Naive thymus-derived CD4-positive, alpha-beta T cell (primary cell): ENCODE measurements around the gene OXCT1. TPM values are rescaled to one million over a fixed set of nuclear protein-coding genes. Genes with fewer than 3 reads are reported as not detected.
A peak's percentile ranks its signal among the peaks of the same experiment; 100 is the strongest.

Experiments used
- ATAC-seq: fragments of 150-1000 bp; cut with Tn5 transposase; 2 replicates; pipeline ENCODE4 v1.10.0; 2021; ENCODE audit warnings: mild to moderate bottlenecking, moderate library complexity
- CTCF ChIA-PET: fragments of 350-600 bp; sonication (Branson Sonifier 250); formaldehyde crosslinking; loops from one replicate; lab custom pipeline; 2021; ENCODE audit warnings: antibody characterized with exemption; lab: Charles Lee
- POLR2A ChIA-PET: fragments of 350-600 bp; sonication (Branson Sonifier 250); formaldehyde crosslinking; loops from one replicate; lab custom pipeline; 2021; ENCODE audit warnings: antibody characterized with exemption, inconsistent platforms; lab: Charles Lee
- DNase-seq, 9 donors: peaks; one replicate each; pipeline versions ENCODE4 v3.0.0 to v3.0.0-alpha.2; 2020 to 2022; ENCODE audit warnings: mixed read lengths in 1 of 9
- H3K27ac ChIP-seq: one replicate; pipeline ENCODE4 v1.7.0; 2013; ENCODE audit warnings: mild to moderate bottlenecking, low read depth, low read length, moderate library complexity
- H3K27me3 ChIP-seq, 2 donors: one replicate each; pipeline ENCODE4 v1.7.0; 2013; ENCODE audit warnings: low read length in 2 of 2, mild to moderate bottlenecking in 2 of 2, moderate library complexity in 2 of 2; ENCODE audit not compliant: control insufficient read depth in 2 of 2, insufficient read depth in 2 of 2
- H3K36me3 ChIP-seq, 3 experiments: 1 replicate in 2 of 3; 2 replicates in 1 of 3; pipeline ENCODE4 v1.7.0; 2013; ENCODE audit warnings: low read length in 3 of 3, mild to moderate bottlenecking in 3 of 3, moderate library complexity in 1 of 3; ENCODE audit not compliant: insufficient read depth in 3 of 3, control insufficient read depth in 2 of 3
- H3K4me1 ChIP-seq, 2 donors: one replicate each; pipeline ENCODE4 v1.7.0; 2013; ENCODE audit warnings: low read length in 2 of 2, mild to moderate bottlenecking in 2 of 2, moderate library complexity in 1 of 2; ENCODE audit not compliant: control insufficient read depth in 2 of 2, insufficient read depth in 2 of 2
- H3K4me3 ChIP-seq: 2 replicates; pipeline ENCODE4 v1.7.0; 2013; ENCODE audit warnings: mild to moderate bottlenecking, low read length
- H3K9me3 ChIP-seq, 3 experiments: 1 replicate in 2 of 3; 2 replicates in 1 of 3; pipeline ENCODE4 v1.7.0; 2013; ENCODE audit warnings: low read length in 3 of 3; ENCODE audit not compliant: control insufficient read depth in 2 of 3
- H3K27ac Mint-ChIP-seq, 9 donors: one replicate each; pipeline ENCODE4 v1.8.0; 2020 to 2022; ENCODE audit warnings: mixed read lengths in 9 of 9, mild to moderate bottlenecking in 8 of 9, moderate library complexity in 5 of 9, inconsistent platforms in 2 of 9
- H3K27me3 Mint-ChIP-seq, 5 donors: one replicate each; pipeline ENCODE4 v1.8.0; 2021 to 2022; ENCODE audit warnings: mixed read lengths in 5 of 5, mild to moderate bottlenecking in 1 of 5
- H3K36me3 Mint-ChIP-seq, 5 donors: one replicate each; pipeline ENCODE4 v1.8.0; 2020 to 2022; ENCODE audit warnings: mixed read lengths in 5 of 5, mild to moderate bottlenecking in 3 of 5, inconsistent platforms in 1 of 5
- H3K4me1 Mint-ChIP-seq, 7 donors: one replicate each; pipeline ENCODE4 v1.8.0; 2020 to 2022; ENCODE audit warnings: mixed read lengths in 7 of 7, mild to moderate bottlenecking in 3 of 7, inconsistent platforms in 1 of 7
- H3K4me3 Mint-ChIP-seq, 10 donors: one replicate each; pipeline ENCODE4 v1.8.0; 2020 to 2022; ENCODE audit warnings: mild to moderate bottlenecking in 10 of 10, mixed read lengths in 10 of 10, moderate library complexity in 6 of 10, inconsistent platforms in 2 of 10
- H3K9me3 Mint-ChIP-seq, 11 donors: one replicate each; pipeline ENCODE4 v1.8.0; 2020 to 2022; ENCODE audit warnings: mixed read lengths in 11 of 11, mild to moderate bottlenecking in 4 of 11, inconsistent platforms in 1 of 11, moderate library complexity in 1 of 11
- intact Hi-C, 2 donors: fragments of 100-400 bp; cut with micrococcal nuclease; formaldehyde crosslinking; loops; one replicate each; pipeline ENCODE4 v1.15.1; 2023
- polyA plus RNA-seq, 2 donors: library from polyadenylated mRNA; unstranded; fragments of 300-500 nt; fragmentation: Illumina TruSeq; gene quantifications; one replicate each; pipeline ENCODE4 v1.2.3, GENCODE V29; 2021
- total RNA-seq, 6 experiments: library from RNA in 5 of 6; stranded (reverse) in 5 of 6; gene quantifications; 1 replicate in 5 of 6; 2 replicates in 1 of 6; pipeline ENCODE4 v1.2.3 and lab custom pipeline; 2021 to 2026

Gene OXCT1
- total and polyA plus RNA-seq, 7 experiments from 2014 or later = 18.6 to 53.1 (median 30.0) TPM

DNA sequence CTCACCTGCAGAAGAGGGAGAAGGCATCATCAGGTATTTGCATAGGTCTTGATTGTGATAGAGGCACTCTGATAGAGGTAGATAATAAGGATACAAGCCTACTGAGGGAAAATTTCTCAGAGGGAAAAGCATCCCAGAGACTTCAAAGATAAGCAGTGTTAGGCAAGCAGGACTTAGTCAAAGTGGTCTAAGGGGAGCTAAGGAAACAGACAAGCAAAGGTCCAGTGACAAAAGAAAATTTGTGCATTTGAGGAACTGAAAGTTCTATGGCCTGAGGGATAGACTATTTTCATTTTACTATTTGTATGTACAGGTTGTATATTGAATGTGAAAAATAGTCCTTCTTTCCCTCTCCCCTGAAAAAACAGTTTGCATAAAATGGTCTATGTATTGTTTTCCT, 27.4 kb downstream of the OXCT1 start:
- no peak for ATAC-seq
- no peaks in the 10 kb centered on the region for H3K4me1 ChIP-seq
- H3K27ac Mint-ChIP-seq = no peak overlapping the region
- H3K27me3 ChIP-seq = no peaks in the 10 kb centered on the region
- no peaks in the 10 kb centered on the region for H3K9me3 Mint-ChIP-seq
- no peaks in the 10 kb centered on the region for H3K9me3 ChIP-seq
- peaks cover 0 to 37% (median 6%) of the 10 kb centered on the region in 5 donors for H3K36me3 Mint-ChIP-seq
- intact Hi-C loops = loop anchor here (1.0 to 5.0 kb wide), 5 partner anchors 9 to 146 kb away; no protein-coding TSS in a partner anchor
- H3K27me3 Mint-ChIP-seq = no peaks in the 10 kb centered on the region
- H3K4me3 ChIP-seq = no peak overlapping the region
- ChIA-PET CTCF (interaction anchor here (1.2 kb wide), 1 partner anchor 9 kb away, joined by 4 read pairs; no protein-coding TSS in a partner anchor), POLR2A (no interaction called here)
- H3K36me3 ChIP-seq = peaks cover 0 to 40% (median 0%) of the 10 kb centered on the region in 3 experiments
- no peak for DNase-seq
- H3K27ac ChIP-seq = no peak overlapping the region
- H3K4me3 Mint-ChIP-seq = no peak overlapping the region
- H3K4me1 Mint-ChIP-seq = peaks cover 0 to 11% (median 5%) of the 10 kb centered on the region in 7 donors

DNA sequence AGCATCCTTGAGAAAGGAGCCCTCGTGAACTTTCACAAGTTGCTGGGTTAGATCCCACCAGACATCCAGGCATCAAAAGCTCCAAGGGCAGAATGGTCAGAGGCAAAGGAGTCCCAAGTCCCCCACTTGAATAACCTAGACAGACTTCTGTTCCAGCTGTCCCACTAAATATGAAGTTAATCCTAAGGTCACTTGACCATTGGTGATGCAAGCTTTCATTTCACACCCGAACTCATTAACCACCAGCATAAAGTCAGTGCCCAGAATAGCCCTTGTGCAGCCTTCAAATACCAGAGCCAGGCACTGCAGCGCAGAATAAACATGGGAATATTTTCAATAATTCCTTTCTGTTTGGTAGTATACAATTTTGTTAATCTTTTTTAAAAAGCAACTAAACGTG, 28.9 kb downstream of the OXCT1 start:
- POLR2A ChIA-PET = interaction anchor here (1.2 kb wide), 1 partner anchor 72 kb away, joined by 3 read pairs; no protein-coding TSS in a partner anchor
- no peak overlapping the region for H3K4me3 ChIP-seq
- H3K27ac ChIP-seq = no peak overlapping the region
- CTCF ChIA-PET = no interaction called here
- H3K27me3 Mint-ChIP-seq = no peaks in the 10 kb centered on the region
- peaks cover 0 to 40% (median 7%) of the 10 kb centered on the region in 5 donors for H3K36me3 Mint-ChIP-seq
- no peak overlapping the region for H3K4me3 Mint-ChIP-seq
- no peaks in the 10 kb centered on the region for H3K9me3 ChIP-seq
- peaks cover 0 to 40% (median 0%) of the 10 kb centered on the region in 3 experiments for H3K36me3 ChIP-seq
- ATAC-seq (no peak), DNase-seq (no peak)
- H3K4me1 ChIP-seq = no peaks in the 10 kb centered on the region
- peaks cover 0 to 20% (median 7%) of the 10 kb centered on the region in 7 donors for H3K4me1 Mint-ChIP-seq
- intact Hi-C loops = loop anchor here in 1 of 2 donors (5.0 kb wide), 1 partner anchor 84 kb away; no protein-coding TSS in a partner anchor
- no peaks in the 10 kb centered on the region for H3K9me3 Mint-ChIP-seq
- no peaks in the 10 kb centered on the region for H3K27me3 ChIP-seq
- peak overlapping the region in 1 of 9 donors; percentile 36 for H3K27ac Mint-ChIP-seq

DNA sequence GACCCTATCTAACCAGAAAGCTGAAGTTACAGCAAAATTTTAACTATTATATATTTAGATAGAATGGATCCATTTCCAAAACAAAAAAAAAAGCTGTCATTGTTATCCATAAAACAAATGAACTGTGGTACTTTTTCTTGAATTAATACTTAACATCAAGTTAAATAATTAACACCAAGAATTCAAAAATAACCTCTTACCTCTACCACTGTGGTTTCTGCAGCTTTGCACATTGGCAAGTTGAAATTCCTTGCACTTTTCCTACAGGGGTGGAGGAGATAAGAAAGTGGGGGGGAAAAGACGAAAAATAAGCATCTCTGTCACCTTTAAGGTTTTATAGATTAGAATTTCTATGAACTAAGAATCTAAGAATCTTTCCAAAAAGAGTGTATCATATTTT, 30.0 kb downstream of the OXCT1 start:
- H3K27ac ChIP-seq = no peak overlapping the region
- no peak overlapping the region for H3K27ac Mint-ChIP-seq
- H3K4me3 Mint-ChIP-seq = no peak overlapping the region
- no peak for ATAC-seq
- no peaks in the 10 kb centered on the region for H3K4me1 ChIP-seq
- CTCF ChIA-PET = interaction anchor here (0.6 to 1.5 kb wide), 2 partner anchors 11 to 100 kb away, joined by 4 read pairs; no protein-coding TSS in a partner anchor
- peaks cover 0 to 26% (median 14%) of the 10 kb centered on the region in 7 donors for H3K4me1 Mint-ChIP-seq
- H3K4me3 ChIP-seq = no peak overlapping the region
- H3K9me3 ChIP-seq = no peaks in the 10 kb centered on the region
- H3K36me3 Mint-ChIP-seq = peaks cover 0 to 40% (median 7%) of the 10 kb centered on the region in 5 donors
- intact Hi-C loops = loop anchor here in 1 of 2 donors (5.0 kb wide), 1 partner anchor 83 kb away; no protein-coding TSS in a partner anchor
- POLR2A ChIA-PET = no interaction called here
- peaks cover 0 to 47% (median 0%) of the 10 kb centered on the region in 3 experiments for H3K36me3 ChIP-seq
- DNase-seq = no peak
- H3K27me3 ChIP-seq = no peaks in the 10 kb centered on the region
- no peaks in the 10 kb centered on the region for H3K27me3 Mint-ChIP-seq
- no peaks in the 10 kb centered on the region for H3K9me3 Mint-ChIP-seq

DNA sequence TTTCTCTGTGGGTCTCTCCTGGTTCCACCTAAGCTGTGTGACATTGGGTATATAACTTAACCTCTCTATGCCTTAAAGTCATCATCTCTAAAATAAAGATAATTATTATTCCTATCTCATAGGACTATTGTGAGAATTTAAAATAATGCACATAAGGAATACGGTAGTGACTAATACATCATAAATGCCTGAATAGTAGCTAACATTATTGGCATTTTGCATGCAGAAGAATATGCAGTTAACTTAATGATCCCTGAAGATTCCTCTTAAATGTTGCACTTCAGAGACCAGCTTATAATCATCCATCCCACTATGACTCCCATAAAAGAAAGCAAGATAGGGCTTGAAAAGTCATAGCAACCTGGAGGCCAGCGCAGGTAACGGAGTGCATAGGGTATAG, 32.4 kb downstream of the OXCT1 start:
- ATAC-seq = no peak
- CTCF ChIA-PET = interaction anchor here (0.7 kb wide), 1 partner anchor 93 kb away, joined by 3 read pairs; no protein-coding TSS in a partner anchor
- no peaks in the 10 kb centered on the region for H3K4me1 ChIP-seq

DNA sequence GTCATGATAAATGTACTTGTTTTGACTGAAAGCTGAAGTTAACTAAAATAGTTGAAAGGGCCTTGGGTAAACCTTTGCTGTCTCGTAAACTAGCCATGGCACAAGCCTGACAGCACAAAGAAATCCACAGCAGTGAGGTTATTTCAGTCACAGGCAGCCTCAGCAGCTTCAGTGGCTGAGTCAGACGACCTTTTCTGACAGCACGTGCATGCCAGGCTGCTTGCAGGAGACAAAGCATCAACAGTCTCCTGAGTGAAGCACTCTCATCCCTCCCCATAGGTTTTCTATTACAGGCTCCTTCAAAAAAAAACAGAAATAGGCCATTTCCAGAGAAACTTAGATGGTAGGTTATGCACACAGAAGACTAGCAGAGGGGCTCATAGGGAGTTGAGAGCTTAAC, 34.6 kb downstream of the OXCT1 start:
- Histone ChIP-seq H3K27ac (no peak overlapping the region), H3K27me3 (no peaks in the 10 kb centered on the region), H3K9me3 (no peaks in the 10 kb centered on the region), H3K4me3 (no peak overlapping the region), H3K36me3 (peaks cover 0 to 44% (median 16%) of the 10 kb centered on the region in 3 experiments), H3K4me1 (no peaks in the 10 kb centered on the region)
- peaks cover 16 to 51% (median 38%) of the 10 kb centered on the region in 7 donors for H3K4me1 Mint-ChIP-seq
- CTCF ChIA-PET = no interaction called here
- no peak overlapping the region for H3K27ac Mint-ChIP-seq
- no peak for DNase-seq
- H3K4me3 Mint-ChIP-seq = no peak overlapping the region
- H3K27me3 Mint-ChIP-seq = no peaks in the 10 kb centered on the region
- H3K36me3 Mint-ChIP-seq = peaks cover 14 to 72% (median 44%) of the 10 kb centered on the region in 5 donors
- peaks cover 0 to 4% (median 0%) of the 10 kb centered on the region in 11 donors for H3K9me3 Mint-ChIP-seq
- POLR2A ChIA-PET = no interaction called here
- intact Hi-C loops = no loop called here
- ATAC-seq = no peak

More for the DNA sequence above, 32.4 kb downstream of the OXCT1 start:
- Mint-ChIP-seq H3K9me3 (no peaks in the 10 kb centered on the region), H3K27ac (no peak overlapping the region), H3K4me1 (peaks cover 9 to 46% (median 26%) of the 10 kb centered on the region in 7 donors), H3K36me3 (peaks cover 7 to 61% (median 29%) of the 10 kb centered on the region in 5 donors), H3K4me3 (no peak overlapping the region), H3K27me3 (no peaks in the 10 kb centered on the region)
- Histone ChIP-seq H3K27me3 (no peaks in the 10 kb centered on the region), H3K27ac (no peak overlapping the region), H3K36me3 (peaks cover 0 to 41% (median 10%) of the 10 kb centered on the region in 3 experiments), H3K4me3 (no peak overlapping the region), H3K9me3 (no peaks in the 10 kb centered on the region)
- POLR2A ChIA-PET = no interaction called here
- no peak for DNase-seq
- intact Hi-C loops = no loop called here

DNA sequence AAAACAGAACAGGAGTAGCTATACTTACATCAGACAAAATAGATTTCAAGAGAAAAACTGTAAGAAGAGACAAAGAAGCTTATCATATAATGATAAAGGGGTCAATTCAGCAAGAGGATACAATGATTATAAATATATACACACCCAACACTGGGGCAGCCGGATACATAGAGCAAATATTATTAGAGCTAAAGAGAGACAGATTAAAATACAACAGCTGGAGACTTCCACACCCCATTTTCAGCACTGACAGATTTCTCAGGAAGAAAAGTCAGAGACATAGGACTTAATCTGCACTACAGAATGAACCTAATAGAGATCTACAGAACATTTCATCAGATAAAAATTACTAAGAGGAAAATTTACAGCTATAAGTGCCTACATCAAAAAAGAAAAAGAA, 35.7 kb downstream of the OXCT1 start:
- CTCF ChIA-PET = interaction anchor here (0.6 to 1.4 kb wide), 3 partner anchors 9 to 25 kb away, joined by 4 to 6 read pairs (median 4); no protein-coding TSS in a partner anchor
- Histone ChIP-seq H3K27ac (no peak overlapping the region), H3K4me1 (no peaks in the 10 kb centered on the region), H3K4me3 (no peak overlapping the region), H3K27me3 (no peaks in the 10 kb centered on the region), H3K9me3 (no peaks in the 10 kb centered on the region), H3K36me3 (peaks cover 0 to 41% (median 16%) of the 10 kb centered on the region in 3 experiments)
- Mint-ChIP-seq H3K36me3 (peaks cover 14 to 67% (median 44%) of the 10 kb centered on the region in 5 donors), H3K27me3 (no peaks in the 10 kb centered on the region), H3K9me3 (peaks cover 0 to 4% (median 0%) of the 10 kb centered on the region in 11 donors), H3K4me3 (no peak overlapping the region), H3K27ac (peak overlapping the region in 1 of 9 donors; percentile 11), H3K4me1 (peaks cover 16 to 51% (median 38%) of the 10 kb centered on the region in 7 donors)
- ATAC-seq (no peak), DNase-seq (no peak)
- POLR2A ChIA-PET = no interaction called here
- intact Hi-C loops = no loop called here
